Measurements from ENCODE around the gene PPM1E.
"Not testable (repeated sequence)": the region's sequence is repeated elsewhere in the genome, so short reads cannot be mapped to it uniquely, and the experiment has no call there.

The PPM1E gene

DNA sequence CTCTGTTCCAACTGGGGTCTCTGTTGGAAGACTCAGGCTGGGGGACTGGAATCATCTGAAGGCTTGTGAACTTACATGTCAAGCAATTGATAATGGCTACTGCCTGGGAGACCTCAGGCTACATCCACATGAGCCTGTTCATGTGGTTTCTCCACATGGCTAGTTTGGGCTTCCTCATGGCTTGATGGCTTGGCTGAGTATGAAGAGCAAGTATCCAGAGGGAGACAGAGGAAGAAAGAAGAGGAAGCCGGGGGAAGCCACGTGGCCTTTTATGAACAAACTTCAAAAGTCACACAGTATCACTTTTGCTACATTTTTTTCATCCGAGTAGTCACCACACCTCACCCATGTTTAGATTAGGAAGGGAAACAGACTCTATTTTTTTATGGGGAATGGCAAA, 192.2 kb downstream of the PPM1E start:
- no peak for DNase-seq (ENCODE audit: low read depth)

DNA sequence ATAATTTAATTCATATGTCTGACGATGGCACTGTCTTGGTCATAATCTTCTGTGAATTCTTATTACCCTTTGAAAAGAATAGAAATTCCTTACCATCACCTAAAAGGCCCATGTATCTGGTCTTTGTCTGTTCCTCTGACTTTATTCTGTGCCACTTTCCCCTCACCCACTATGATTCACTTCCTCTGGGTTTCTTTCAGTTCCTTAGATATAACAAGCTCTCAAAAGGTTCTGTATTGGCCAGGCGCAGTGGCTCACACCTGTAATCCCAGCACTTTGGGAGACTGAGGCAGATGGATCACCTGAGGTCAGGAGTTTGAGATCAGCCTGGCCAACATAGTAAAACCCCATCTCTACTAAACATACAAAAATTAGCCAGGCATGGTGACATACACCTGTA, 198.7 kb downstream of the PPM1E start:
- DNase-seq (ENCODE audit: low read depth), result not testable (repeated sequence)

DNA sequence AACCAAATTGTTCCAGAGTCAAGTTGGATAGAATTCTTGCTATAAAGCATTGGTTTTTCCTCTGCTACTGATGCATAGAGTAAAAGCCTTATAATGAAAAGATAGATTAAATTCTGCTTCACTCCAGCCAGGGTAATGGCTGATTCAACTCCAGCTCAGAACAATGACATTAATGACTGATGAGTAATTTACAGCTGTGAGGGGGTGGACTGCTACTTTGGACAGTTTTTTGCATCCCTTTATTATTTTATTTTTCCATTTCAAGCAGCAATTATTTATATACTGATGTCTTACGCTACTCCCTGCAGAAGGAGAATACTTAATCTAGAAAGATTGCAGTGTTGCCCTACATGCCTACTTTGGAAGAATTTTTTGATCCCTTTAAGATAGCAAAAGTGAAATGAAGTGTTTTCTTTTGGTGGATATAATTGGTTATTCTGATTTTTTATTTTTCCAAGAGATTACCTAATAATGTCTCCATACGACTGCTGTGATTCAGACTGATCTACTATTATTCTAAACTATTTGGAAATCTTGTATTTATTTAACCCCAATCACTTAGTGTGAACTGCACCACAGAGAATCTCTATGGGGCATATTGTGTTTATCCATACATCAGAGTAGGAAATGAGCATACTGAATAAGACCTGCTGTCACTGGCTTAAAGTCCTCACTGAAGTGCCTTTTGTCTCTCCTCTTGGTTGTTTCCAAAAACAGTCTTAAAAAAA, 201.5 kb downstream of the PPM1E start:
- no peak for DNase-seq (ENCODE audit: low read depth)

DNA sequence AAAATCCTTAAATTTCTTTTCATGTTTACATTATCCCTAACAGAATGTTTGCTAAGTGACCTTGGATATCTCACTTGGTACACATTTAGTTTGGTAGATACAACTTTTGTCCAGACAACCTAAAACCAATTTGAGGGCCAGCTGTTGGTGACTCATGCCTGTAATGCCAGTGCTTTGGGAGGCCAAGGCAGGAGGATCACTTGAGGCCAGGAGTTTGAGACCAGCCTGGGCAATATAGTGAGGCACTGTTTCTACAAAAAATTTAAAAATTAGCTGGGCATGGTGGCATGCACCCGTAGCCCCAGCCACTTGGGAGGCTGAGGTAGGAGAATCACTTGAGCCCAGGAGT, 202.0 kb downstream of the PPM1E start:
- DNase-seq (ENCODE audit: low read depth), result not testable (repeated sequence)

DNA sequence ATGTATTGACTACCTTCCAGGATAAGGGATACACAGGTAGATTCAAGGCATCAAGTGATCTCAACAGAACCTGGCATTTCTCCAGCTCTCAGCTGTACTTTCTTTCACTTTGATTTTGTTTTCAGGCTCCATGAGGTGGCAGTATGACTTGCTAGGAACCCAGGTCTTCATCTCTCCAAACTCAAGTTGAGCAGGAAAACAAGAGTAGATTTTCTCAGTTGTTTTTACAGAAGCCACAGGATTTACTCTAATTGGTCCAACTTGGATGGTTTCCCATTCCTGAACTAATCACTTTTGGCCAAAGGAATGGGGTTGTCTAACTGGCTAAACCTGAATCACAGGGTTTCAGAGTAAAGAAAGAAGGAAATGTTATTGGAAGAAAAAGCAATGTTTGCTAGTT, 204.4 kb downstream of the PPM1E start:
- no peak for DNase-seq (ENCODE audit: low read depth)

DNA sequence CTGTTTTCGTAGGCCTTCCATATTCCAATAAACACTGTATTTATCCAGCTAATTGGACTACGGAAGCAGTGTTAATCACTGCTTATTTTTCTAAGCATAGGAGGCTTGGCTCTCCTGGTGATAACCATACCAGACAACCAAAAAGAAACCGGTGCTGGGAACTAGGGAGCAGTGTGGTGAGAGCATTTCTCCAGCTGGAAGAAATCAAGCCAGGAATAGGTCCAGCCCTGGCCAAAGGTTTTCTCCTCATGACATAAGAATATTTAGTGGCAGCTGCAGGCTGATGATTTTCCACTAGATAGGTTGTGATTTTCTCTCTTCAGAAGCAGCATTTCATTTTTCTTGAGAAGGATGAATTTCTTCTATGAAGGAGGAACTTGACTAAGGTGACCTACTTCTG, 209.6 kb downstream of the PPM1E start:
- no peak for DNase-seq (ENCODE audit: low read depth)

DNA sequence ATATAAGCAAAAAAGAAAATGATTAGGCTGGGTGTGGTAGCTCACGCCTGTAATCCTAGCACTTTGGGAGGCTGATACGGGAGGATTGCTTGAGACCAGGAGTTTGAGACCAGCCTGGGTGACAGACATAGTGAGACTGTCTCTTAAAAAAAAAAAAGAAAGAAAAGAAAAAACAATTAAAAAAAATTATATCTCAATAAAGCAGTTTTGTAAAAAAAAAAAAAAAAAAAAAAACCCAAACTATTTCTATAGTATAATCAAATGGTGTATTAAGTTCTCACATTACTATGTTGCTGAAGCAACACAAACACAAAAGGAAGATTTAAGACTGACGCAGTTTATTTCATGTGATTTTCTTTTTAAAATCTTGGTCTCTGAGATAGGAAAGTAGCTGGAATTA, 210.6 kb downstream of the PPM1E start:
- no peak for DNase-seq (ENCODE audit: low read depth)

DNA sequence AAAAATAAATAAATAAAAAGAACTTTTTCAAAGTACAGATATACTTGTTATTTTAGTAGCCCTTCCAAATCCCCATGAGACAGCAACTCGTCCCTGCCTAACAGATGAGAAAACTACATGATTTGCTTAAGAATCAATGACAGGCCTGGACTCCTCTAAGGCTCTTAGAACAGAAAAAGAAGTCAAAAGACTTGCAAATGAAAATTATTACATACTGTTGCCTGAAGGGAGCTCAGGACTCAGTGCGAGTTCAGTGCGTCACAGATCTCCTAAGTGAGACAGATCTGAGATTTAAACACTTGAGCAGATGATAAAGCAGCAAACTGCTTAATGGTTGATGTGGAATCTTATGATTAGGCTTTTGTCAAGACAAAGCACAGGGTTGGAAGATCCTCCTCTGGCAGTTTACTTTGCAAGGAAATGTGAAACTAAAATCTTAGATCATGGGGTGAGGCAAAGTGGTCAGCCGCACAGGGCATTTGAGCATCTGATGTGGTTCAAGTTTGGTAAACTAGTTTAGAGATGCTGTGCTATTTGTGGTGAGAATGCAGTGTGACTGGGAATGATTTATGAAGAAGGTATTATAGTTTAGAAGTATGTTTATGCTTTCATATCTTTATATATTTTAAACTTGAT, 212.9 kb downstream of the PPM1E start:
- no peak for DNase-seq (ENCODE audit: low read depth)

DNA sequence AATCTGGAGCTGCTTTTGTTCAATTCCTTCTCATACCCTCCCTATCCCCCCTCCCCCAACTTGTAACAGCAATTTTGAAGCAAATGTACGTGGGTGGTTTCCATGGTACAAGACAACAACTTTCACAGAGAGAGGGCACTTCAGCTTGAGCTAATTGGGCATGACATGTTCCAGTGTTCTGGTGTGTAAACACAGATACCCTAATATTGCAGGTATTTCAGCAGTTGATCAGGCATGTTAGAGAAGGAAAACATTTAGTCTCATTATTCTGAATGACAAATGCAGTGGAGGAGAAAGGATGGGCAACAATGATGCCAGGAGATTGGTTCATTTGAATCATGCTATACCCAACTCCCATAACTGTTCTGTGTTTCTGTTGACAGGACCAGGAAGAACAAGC, 213.5 kb downstream of the PPM1E start:
- DNase-seq (ENCODE audit: low read depth), result no peak

DNA sequence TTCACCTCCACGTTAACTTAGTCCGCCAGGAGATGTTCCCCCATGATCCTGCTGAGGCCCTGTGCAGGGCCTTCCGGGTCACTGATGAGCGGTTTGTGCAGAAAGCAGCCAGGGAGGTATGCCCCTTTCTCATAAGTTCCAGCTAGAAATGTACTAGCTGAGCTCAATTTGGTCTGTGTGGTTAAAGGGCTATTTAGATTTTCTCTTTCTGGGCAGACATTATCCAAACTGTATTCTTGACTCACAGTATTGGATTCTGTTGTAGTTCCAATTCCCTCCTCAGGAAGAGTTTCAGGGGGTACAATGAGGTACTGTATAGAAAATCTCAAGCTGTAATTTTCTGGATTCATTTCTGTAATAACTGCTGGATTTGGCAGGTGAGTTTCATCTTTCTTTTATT, 214.0 kb downstream of the PPM1E start:
- DNase-seq (ENCODE audit: low read depth), result no peak

DNA sequence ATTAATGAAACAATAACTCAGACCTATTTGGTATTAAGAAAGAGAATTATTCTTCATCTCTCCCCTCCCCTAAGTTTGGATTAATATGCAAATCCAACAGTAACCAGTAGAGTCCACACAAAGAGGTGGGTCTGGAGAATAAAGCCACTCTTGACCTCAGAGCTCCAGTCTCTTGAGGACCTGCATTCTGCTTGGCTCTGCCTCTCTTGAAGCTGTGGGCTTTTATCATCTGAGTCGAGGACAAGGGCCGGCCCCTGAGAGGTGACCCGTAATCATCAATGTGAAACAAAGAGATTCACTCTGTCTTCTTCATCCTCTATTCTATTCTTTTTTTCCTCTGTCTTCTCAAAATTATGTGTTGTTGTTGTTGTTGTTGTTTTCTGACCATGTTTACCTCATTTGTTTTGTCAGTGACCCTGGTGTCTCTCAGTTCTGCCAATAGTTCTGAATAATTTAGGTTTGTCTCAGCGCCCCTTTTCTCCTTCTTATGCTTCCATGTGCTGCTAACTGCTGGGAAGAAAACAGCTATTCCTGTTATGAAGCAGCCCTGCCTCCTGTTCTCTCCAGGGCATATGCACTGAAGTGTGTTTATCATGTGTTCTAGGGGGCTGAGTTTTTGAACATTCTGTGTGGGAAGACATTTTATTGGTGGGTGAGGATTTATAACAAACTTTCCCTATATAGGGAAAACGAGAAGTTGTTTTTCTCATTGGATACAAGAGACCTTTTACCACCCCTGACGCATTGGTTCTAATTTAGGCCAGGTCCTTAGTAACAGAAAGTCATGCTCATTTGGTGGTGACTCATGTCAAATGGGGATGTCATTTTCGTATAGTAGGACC, 215.2 kb downstream of the PPM1E start:
- no peak for DNase-seq (ENCODE audit: low read depth)

DNA sequence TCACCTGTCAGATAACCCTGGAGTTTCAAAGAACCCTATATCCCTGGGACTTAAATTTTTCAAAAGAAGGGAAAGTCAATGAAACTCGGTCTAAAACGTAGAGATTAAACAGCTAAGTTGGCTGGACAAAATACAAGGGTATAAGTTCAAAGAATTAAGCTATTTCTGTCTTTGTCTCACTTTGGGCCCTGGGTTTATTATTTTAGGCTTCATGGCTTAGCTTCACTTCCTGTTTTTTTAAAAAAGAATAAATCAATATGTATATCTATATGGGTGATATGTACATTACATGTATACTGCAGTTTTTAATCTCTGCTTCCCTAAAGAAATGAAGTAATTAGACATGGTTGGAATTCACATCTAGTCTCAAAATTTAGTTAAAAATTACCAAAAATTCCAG, 218.7 kb downstream of the PPM1E start:
- no peak for DNase-seq (ENCODE audit: low read depth)

DNA sequence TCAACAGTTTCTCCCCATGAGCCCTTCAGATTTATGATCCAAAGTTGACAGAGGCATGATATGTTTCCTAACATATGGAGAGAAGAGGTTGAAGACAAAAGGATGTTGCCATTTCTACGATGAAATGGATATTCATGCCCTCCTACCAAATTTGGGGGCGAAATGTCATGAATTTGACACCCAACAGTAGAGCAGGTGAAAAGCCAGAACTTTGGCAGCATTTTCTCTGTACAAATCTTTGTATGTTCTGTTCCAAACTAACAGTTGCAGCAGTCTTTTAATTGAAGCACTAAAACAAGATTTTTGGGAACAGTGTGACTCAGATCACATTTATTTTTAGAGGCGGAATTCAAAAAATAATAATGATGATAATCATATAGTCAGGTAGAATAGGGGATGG, 220.9 kb downstream of the PPM1E start:
- no peak for DNase-seq (ENCODE audit: low read depth)

DNA sequence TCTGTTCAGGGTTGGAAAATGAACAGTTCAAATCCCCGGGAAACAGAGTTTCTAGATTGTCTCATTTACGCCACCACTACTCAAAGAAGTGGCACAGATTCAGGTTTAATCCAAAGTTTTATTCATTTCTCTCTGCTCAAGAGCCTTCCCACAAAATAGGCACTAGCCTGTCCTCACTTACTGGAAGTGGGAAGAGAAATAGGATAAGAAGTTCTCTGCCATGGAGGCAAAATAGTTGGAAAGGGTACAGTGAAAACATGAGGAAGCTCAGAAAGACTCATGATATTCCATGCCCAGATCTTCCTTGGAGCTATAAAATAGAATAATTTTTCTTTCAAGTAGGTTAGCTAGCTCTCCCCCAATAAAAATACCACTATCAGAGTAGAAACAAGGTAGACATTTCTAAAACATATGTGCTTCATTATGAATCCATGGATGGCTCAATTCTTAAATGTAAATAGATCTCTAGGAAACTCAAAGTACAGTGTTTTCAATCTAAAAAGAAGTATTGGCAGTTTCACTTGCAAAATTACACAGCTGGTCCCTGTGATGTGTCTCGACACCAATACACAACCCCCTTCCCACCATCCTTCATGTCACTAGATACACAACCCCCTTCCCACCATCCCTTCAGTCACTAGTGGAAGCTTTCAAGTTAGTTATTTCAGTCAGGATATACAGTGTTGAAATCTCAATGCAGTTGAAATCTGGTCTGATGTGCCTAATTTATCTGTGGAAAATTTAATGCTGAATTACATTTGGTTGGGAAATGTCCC, 225.2 kb downstream of the PPM1E start:
- no peak for DNase-seq (ENCODE audit: low read depth)

DNA sequence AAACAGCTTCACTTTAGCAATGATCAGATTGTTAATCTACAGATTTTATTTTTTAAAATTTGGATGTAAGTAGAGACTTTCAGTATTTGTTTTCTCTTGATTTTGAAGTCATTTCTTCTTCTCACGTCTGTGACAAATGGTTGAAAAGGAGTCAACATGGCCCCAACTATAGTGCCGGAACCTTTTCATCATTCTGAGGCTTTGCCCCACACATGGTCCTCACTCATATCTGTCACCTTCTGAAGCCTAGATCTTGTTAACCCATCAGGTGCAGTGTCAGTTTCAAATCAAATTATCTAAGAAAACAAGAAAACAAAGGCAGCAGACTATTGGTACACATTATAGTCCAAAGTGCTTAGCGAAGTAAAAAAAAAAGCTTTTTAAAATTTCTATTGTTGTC, 227.0 kb downstream of the PPM1E start:
- no peak for DNase-seq (ENCODE audit: low read depth)

DNA sequence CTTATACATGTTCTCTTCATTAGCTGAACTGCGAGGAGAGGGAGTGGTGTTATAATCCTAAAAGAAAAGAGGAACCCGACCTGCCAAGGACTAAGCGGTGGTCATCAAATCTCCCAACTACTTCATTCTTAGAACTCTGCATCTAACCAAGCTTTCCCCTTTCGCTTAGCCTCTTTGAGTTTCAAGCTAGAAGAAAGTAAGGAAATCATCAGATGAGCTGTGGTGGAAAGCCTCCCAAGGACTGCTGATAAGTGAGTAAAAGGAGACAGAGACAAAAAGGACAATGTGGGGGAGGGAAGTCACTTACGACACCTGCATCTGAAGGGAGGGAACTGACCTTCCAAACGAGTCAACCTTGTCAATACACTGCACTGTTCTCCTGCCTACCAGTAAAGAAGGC, 229.7 kb downstream of the PPM1E start:
- DNase-seq (ENCODE audit: low read depth), result no peak

DNA sequence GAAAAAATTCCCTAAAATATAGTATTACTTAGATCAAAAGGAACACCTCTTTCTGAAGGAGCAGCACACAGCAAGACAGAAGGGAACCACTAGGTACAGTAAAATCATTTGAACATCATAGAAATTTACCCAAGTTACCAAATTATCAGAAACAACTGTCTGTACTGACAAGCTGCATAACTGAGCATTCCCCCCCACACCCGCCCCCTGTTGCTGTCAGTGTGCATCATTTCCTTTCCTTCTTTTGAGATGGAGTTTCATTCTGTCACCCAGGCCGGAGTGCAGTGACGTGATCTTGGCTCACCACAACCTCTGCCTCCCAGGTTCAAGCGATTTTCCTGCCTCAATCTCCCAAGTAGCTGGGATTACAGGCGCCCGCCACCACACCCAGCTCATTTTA, 230.3 kb downstream of the PPM1E start:
- no peak for DNase-seq (ENCODE audit: low read depth)

DNA sequence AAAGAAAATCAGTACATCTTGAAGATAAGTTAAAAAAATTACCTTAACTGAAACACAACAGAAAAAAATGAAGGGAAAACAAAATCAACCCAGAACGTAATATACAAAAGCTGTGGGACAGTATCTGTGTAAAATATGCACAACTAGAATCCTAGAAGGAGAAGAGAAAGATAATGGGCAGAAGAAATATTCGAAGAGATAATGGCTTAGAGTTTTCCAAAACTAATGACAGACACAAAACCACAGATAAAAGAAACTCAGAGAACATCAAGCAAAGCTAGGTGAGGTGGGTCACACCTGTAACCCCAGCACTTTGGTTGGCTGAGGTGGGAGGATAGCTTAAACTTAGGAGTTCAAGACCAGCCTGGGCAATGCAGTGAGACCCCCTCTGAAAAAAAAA, 234.0 kb downstream of the PPM1E start:
- DNase-seq (ENCODE audit: low read depth), result no peak

DNA sequence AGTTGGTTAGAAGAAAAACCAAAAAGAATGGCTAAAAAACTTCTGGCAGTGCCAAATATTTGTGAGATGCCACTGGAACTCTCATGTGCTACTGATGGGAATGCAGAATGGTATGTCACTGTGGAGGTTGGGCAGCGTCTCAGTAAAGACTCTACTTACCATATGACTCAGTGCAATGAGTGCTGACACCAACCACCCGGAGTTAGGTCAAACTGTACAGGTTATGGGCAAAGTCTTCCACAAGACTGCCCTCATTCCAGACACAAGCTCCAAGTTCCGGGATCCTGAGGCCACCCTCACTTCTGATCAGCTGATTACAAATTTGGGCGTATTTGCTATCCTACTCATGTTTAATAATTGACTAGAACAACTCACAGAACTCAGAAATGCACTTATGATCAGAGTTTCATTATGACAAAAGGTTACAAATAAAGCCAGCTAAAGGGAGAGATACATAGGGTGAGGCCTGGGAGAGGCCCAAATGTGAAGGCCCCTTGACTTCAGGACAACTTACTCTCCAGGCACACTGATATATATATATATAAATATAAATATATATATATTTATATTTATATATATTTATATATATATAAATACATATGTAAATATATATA, 236.2 kb downstream of the PPM1E start:
- no peak for DNase-seq (ENCODE audit: low read depth)

DNA sequence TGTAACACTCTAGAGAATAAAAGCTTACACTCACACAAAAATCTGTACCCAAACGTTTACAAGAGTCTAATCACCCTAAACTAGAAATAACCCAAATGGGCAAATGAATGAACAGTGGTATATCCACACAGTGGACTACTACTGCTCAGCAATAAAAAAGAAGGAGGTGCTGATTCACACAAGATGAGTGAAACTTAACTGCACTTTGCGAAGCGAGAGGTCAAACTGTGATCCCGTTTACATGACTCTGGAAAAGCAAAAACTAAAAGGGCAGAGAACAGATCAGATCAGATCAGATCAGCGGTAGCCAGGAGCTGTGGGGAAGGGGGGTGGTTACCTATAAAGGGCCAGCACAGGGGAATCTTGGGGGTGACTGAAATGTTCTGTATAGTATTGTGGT, 237.7 kb downstream of the PPM1E start:
- no peak for DNase-seq (ENCODE audit: low read depth)

DNA sequence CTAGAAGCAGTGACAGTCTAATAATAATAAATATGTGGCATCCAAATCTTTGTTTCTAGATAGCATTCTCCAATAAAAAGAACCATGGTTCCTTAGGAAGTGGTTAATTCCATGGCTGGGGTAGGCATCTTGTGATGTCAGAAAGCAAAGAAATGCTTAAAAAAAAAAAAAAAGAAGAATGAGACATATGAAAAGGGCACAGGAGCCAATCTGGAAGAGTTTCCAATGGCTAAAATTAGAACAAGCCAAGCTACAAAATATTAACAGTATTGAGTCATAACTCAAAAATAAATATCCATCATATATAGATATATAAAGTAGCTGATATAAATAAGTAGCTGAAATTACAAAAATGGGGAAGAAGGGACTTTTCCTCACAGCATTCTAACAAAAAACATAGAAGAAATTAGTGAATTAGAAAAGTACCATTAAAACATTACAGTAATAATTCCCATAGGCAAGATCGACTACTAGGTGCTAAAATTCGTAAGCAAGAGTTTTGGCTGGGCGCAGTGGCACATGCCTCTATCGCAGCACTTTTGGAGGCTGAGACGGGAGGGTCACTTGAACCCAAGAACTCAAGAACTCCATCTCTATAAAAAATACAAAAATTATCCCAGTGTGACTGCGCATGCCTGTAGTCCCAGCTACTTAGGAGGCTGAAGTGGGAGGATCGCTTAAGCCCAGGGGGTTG, 239.7 kb downstream of the PPM1E start:
- no peak for DNase-seq (ENCODE audit: low read depth)
